ENCODE measurements around the gene CYB5R2. TPM values are rescaled to one million over a fixed set of nuclear protein-coding genes. Genes with fewer than 3 reads are reported as not detected.

The CYB5R2 gene
- polyA plus RNA-seq, 10 donors = 7.9 to 17.3 (median 11.4) TPM

GRCh38 chr11:7639643-7640025 lies 33.7 kb downstream of the CYB5R2 start:
- DNase-seq = no peak

- DNase-seq = no peak
These were observed 34.3 kb downstream of the CYB5R2 start for GRCh38 chr11:7638710-7639642.

- peak; percentile 78 to 86 (median 86) for DNase-seq
These were observed 35.7 kb downstream of the CYB5R2 start for GRCh38 chr11:7637447-7638157.

GRCh38 chr11:7636350-7636749 lies 37.0 kb downstream of the CYB5R2 start:
- DNase-seq = no peak

- DNase-seq = no peak
These were observed 37.6 kb downstream of the CYB5R2 start for GRCh38 chr11:7635708-7636107.

- peak in 1 of 3 donors; percentile 44 for DNase-seq
These were observed 38.2 kb downstream of the CYB5R2 start for GRCh38 chr11:7635137-7635536.

GRCh38 chr11:7632211-7632610 lies 41.1 kb downstream of the CYB5R2 start:
- DNase-seq = no peak

- DNase-seq = no peak
These were observed 43.3 kb downstream of the CYB5R2 start for GRCh38 chr11:7630002-7630401.

GRCh38 chr11:7628660-7629059 lies 44.6 kb downstream of the CYB5R2 start:
- no peak for DNase-seq

- DNase-seq = no peak
These were observed 50.6 kb downstream of the CYB5R2 start for GRCh38 chr11:7622721-7623120.

- DNase-seq = no peak
These were observed 51.7 kb downstream of the CYB5R2 start for GRCh38 chr11:7621554-7621953.

- DNase-seq = no peak
These were observed 52.2 kb downstream of the CYB5R2 start for GRCh38 chr11:7621090-7621489.

GRCh38 chr11:7619322-7619721 lies 54.0 kb downstream of the CYB5R2 start:
- DNase-seq = no peak

- no peak for DNase-seq
These were observed 56.3 kb downstream of the CYB5R2 start for GRCh38 chr11:7617032-7617431.

Other genes starting within 250 kb of the CYB5R2 start
- gene OLFML1, start 188.0 kb downstream of the CYB5R2 start, polyA plus RNA-seq (ENCODE audit: insufficient read length in 10 of 10) = 10 to 100 TPM; 47.5 to 79.7 (median 52.9) TPM
- gene PPFIBP2, start 159.5 kb downstream of the CYB5R2 start, polyA plus RNA-seq (ENCODE audit: insufficient read length in 10 of 10) = 10 to 100 TPM; 35.3 to 76.8 (median 45.7) TPM
- under 1 TPM in 8 of 10 donors, not detected in 2; 0.13 to 0.48 (median 0.24) TPM for gene OVCH2, start 33.0 kb upstream of the CYB5R2 start, polyA plus RNA-seq (ENCODE audit: insufficient read length in 10 of 10)
- not detected for gene OR5P2, start 123.4 kb upstream of the CYB5R2 start, polyA plus RNA-seq (ENCODE audit: insufficient read length in 10 of 10)
- gene OR5P3, start 157.3 kb upstream of the CYB5R2 start, polyA plus RNA-seq (ENCODE audit: insufficient read length in 10 of 10) = not detected

Data from muscle of back (tissue), 11 donors.